Ectodermal cell (in vitro differentiated cells): ENCODE data around the gene CXCR2.
"Not testable (repeated sequence)": the region's sequence is repeated elsewhere in the genome, so short reads cannot be mapped to it uniquely, and the experiment has no call there.

Experiments used
- H3K27ac ChIP-seq: 2 replicates; pipeline ENCODE4 v1.7.0; 2013; ENCODE audit warnings: mild to moderate bottlenecking, low read depth, low read length; ENCODE audit not compliant: insufficient read depth, poor library complexity, severe bottlenecking
- H3K27me3 ChIP-seq: 2 replicates; pipeline ENCODE4 v1.7.0; 2013; ENCODE audit warnings: mild to moderate bottlenecking, low read length; ENCODE audit not compliant: insufficient read depth, control insufficient read depth, poor library complexity, severe bottlenecking
- H3K36me3 ChIP-seq: one replicate; pipeline ENCODE4 v1.7.0; 2013; ENCODE audit warnings: low read length; ENCODE audit not compliant: control insufficient read depth, insufficient read depth
- H3K4me1 ChIP-seq: one replicate; pipeline ENCODE4 v1.7.0; 2013; ENCODE audit warnings: low read length; ENCODE audit not compliant: control insufficient read depth, insufficient read depth
- H3K4me3 ChIP-seq: 2 replicates; pipeline ENCODE4 v1.7.0; 2013; ENCODE audit warnings: low read depth, low read length, control low read depth; ENCODE audit not compliant: insufficient read depth
- H3K9me3 ChIP-seq: 2 replicates; pipeline ENCODE4 v1.7.0; 2013; ENCODE audit warnings: mild to moderate bottlenecking, low read length, moderate library complexity; ENCODE audit not compliant: control insufficient read depth
- WGBS, 2 experiments: methylation state at CpG; one replicate each; pipeline ENCODE4 v1.1.7; 2013; ENCODE audit warnings: missing lambda C conversion rate in 2 of 2; 5-methylcytosine and 5-hydroxymethylcytosine counted together

Gene CXCR2

GRCh38 chr2:218091746-218092145, 34.1 kb upstream of the CXCR2 start:
- H3K27ac ChIP-seq: no peak overlapping the region
- no peaks in the 10 kb centered on the region for H3K36me3 ChIP-seq
- WGBS, 2 experiments: 88 to 94% methylated on average over 3 of the region's 3 CpGs
- peaks cover 6% of the 10 kb centered on the region for H3K27me3 ChIP-seq
- no peaks in the 10 kb centered on the region for H3K4me1 ChIP-seq
- no peaks in the 10 kb centered on the region for H3K9me3 ChIP-seq
- no peak overlapping the region for H3K4me3 ChIP-seq

DNA sequence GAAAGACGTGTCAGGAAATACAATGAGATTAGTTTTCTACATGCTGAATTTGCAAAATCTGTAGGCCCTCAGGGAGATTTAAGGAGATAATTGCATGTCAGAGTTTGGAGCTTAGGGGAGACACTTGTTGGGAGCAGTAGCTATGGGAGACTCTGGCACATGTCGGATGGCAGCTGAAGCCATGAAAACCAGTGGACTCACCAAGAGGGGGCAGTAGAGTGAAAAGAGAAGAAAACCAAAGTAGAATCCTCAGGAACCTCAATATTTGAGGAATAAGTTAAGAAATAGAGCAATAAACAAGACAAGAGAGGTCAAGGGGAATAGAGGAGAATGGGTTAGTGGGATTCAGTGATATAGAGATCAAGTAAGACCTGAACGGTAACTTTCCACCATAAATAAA, 31.9 kb upstream of the CXCR2 start:
- no peaks in the 10 kb centered on the region for H3K9me3 ChIP-seq
- WGBS, 2 experiments: 80 to 91% methylated on average over 2 to 3 of the region's 3 CpGs
- no peaks in the 10 kb centered on the region for H3K4me1 ChIP-seq
- H3K4me3 ChIP-seq: no peak overlapping the region
- H3K27ac ChIP-seq: no peak overlapping the region
- H3K27me3 ChIP-seq: peaks cover 6% of the 10 kb centered on the region
- H3K36me3 ChIP-seq: no peaks in the 10 kb centered on the region

GRCh38 chr2:218095853-218096252, 30.0 kb upstream of the CXCR2 start:
- Histone ChIP-seq H3K9me3 (no peaks in the 10 kb centered on the region), H3K4me3 (no peak overlapping the region), H3K36me3 (no peaks in the 10 kb centered on the region), H3K4me1 (no peaks in the 10 kb centered on the region), H3K27ac (no peak overlapping the region), H3K27me3 (peaks cover 6% of the 10 kb centered on the region)
- WGBS, 2 experiments: 84 to 87% methylated on average over 8 of the region's 8 CpGs

DNA sequence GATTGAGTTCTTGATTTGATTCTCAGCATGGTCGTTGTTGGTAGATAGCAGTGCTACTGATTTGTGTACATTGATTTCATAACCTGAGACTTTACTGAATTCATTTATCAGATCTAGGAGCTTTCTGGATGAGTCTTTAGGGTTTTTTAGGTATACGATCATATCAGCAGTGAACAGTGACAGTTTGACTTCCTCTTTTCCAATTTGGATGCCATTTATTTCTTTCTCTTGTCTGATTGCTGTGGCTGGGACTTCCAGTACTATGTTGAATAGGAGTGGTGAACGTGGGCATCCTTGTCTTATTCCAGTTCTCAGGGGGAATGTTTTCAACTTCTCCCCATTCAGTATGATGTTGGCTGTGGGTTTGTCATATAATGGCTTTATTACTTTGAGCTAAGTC, 27.9 kb upstream of the CXCR2 start:
- Histone ChIP-seq H3K27ac (no peak overlapping the region), H3K4me1 (no peaks in the 10 kb centered on the region), H3K27me3 (no peaks in the 10 kb centered on the region), H3K36me3 (no peaks in the 10 kb centered on the region), H3K9me3 (no peaks in the 10 kb centered on the region), H3K4me3 (no peak overlapping the region)
- 85 to 86% methylated on average over 3 of the region's 3 CpGs for WGBS, 2 experiments

DNA sequence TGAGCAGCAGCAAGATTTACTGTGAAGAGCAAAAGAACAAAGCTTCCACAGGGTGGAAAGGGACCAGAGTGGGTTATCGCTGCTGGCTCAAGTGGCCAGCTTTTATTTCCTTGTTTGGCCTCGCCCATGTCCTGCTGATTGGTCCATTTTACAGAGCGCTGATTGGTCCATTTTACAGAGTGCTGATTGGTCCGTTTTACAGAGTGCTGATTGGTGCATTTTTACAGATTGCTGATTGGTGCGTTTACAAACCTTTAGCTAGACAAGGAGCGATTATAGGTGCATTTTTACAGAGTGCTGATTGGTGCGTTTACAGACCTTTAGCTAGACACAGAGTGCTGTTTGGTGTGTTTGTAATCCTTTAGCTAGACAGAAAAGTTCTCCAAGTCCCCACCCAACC, 17.0 kb upstream of the CXCR2 start:
- H3K9me3 ChIP-seq, H3K4me1 ChIP-seq, H3K27ac ChIP-seq, H3K27me3 ChIP-seq, H3K4me3 ChIP-seq, H3K36me3 ChIP-seq: not testable (repeated sequence)
- whole genome bisulfite sequencing, 2 experiments: 92% methylated on average over 7 of the region's 7 CpGs

GRCh38 chr2:218121789-218122188, 4.0 kb upstream of the CXCR2 start:
- not testable (repeated sequence) for H3K27me3 ChIP-seq, H3K36me3 ChIP-seq, H3K4me3 ChIP-seq, H3K4me1 ChIP-seq, H3K27ac ChIP-seq, H3K9me3 ChIP-seq
- 94% methylated on average over 4 of the region's 4 CpGs for WGBS, 2 experiments

DNA sequence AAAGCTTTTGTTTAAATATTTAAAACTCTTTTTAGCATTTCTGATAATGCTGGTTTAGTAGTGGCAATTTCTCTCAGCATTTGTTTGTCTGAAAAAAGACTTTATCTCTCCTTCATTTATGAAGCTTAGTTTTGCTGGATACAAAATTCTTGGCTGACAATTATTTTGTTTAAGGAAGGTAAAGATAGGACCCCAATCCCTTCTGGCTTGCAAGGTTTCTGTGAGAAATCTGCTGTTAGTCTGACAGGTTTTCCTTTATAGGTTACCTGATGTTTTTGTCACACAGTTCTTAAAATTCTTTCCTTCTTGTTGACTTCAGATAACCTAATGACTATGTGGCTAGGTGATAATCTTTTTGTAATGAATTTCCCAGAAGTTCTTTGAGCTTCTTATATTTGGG, 3.5 kb upstream of the CXCR2 start:
- not testable (repeated sequence) for H3K4me1 ChIP-seq, H3K36me3 ChIP-seq, H3K27ac ChIP-seq, H3K4me3 ChIP-seq, H3K9me3 ChIP-seq, H3K27me3 ChIP-seq

GRCh38 chr2:218123986-218124385, 1.8 kb upstream of the CXCR2 start:
- WGBS, 2 experiments: 77 to 79% methylated on average over 3 to 4 of the region's 4 CpGs
- no peak overlapping the region for H3K4me3 ChIP-seq

GRCh38 chr2:218125095-218125494, 733 bp upstream of the CXCR2 start:
- H3K4me1 ChIP-seq: no peaks in the 10 kb centered on the region
- H3K27ac ChIP-seq: no peak overlapping the region
- H3K9me3 ChIP-seq: no peaks in the 10 kb centered on the region
- H3K27me3 ChIP-seq: no peaks in the 10 kb centered on the region
- WGBS, 2 experiments: 92 to 95% methylated on average over 4 of the region's 4 CpGs
- H3K4me3 ChIP-seq: no peak overlapping the region
- no peaks in the 10 kb centered on the region for H3K36me3 ChIP-seq

More at GRCh38 chr2:218123986-218124385, 1.8 kb upstream of the CXCR2 start:
- H3K27ac ChIP-seq: no peak overlapping the region
- H3K4me1 ChIP-seq: no peaks in the 10 kb centered on the region
- H3K27me3 ChIP-seq: no peaks in the 10 kb centered on the region
- no peaks in the 10 kb centered on the region for H3K36me3 ChIP-seq
- H3K9me3 ChIP-seq: no peaks in the 10 kb centered on the region

- no peaks in the 10 kb centered on the region for H3K36me3 ChIP-seq
- H3K4me3 ChIP-seq: no peak overlapping the region
- H3K27me3 ChIP-seq: no peaks in the 10 kb centered on the region
- no peak overlapping the region for H3K27ac ChIP-seq
- 85 to 92% methylated on average over 2 to 3 of the region's 3 CpGs for WGBS, 2 experiments
- H3K9me3 ChIP-seq: no peaks in the 10 kb centered on the region
- H3K4me1 ChIP-seq: no peaks in the 10 kb centered on the region
These were observed 2.2 kb downstream of the CXCR2 start for GRCh38 chr2:218127929-218128455.

DNA sequence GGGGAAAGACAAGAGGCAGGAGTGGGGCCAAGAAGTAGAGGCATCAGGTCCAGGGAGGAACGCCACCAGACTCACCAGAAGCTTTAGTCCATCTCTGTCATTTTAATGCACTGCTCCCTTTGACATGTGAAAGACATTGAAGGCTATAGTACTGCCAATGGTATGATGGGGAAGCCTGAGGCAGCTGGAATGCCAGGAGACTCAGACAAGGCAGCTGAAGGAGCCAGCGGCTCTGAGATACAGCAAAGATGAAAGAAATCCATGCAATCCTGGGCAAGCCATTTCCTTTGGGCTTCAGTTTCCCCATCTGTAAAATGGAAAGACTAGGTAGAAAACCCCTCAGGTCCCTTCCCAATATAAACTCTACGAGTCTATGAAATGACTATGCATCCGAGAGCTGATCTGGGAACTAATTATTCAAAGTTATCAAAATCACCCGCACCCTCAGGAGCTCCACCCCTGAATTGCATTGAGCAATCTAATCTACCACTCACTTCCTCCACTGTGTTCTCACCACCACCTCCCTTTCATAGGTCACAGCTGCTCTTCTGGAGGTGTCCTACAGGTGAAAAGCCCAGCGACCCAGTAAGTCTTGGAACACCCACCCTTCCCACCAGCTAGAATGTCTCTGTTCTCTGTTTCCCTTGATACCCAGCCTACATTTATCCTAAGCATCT, 3.1 kb downstream of the CXCR2 start:
- no peak overlapping the region for H3K27ac ChIP-seq
- no peaks in the 10 kb centered on the region for H3K27me3 ChIP-seq
- H3K4me3 ChIP-seq: no peak overlapping the region
- H3K9me3 ChIP-seq: no peaks in the 10 kb centered on the region
- WGBS, 2 experiments: 92 to 93% methylated on average over 6 of the region's 6 CpGs
- no peaks in the 10 kb centered on the region for H3K4me1 ChIP-seq
- no peaks in the 10 kb centered on the region for H3K36me3 ChIP-seq
